HepG2 (cell line): ENCODE results near the gene CISD3.

Source experiments
- BHLHE40 ChIP-seq: IDR thresholded peaks from 2 replicates; pipeline ENCODE4 v1.6.1; 2011; ENCODE audit warnings: low read length, improper control_type of control experiment
- CTCF ChIP-seq: sonication (generic); formaldehyde crosslinking; IDR thresholded peaks from 2 replicates; pipeline ENCODE4 v1.5.0; 2020; ENCODE audit warnings: mild to moderate bottlenecking, missing genetic modification reagents, moderate library complexity
- EP300 ChIP-seq, 3 experiments: sonication (generic) in 1 of 3; formaldehyde crosslinking in 1 of 3; IDR thresholded peaks; 2 replicates each; pipeline versions ENCODE4 v1.5.1 to v1.6.1; 2011 to 2020; ENCODE audit warnings: low read depth in 2 of 3, low read length in 2 of 3, borderline replicate concordance in 1 of 3, improper control_type of control experiment in 1 of 3, mild to moderate bottlenecking in 1 of 3, missing genetic modification reagents in 1 of 3, moderate library complexity in 1 of 3
- MLX ChIP-seq: IDR thresholded peaks from 2 replicates; pipeline ENCODE4 v1.6.1; 2016
- SIN3A ChIP-seq: IDR thresholded peaks from 2 replicates; pipeline ENCODE4 v1.6.1; 2011; ENCODE audit warnings: low read depth, mild to moderate bottlenecking, control low read depth, low read length, borderline replicate concordance
- SMC3 ChIP-seq: IDR thresholded peaks from 2 replicates; pipeline ENCODE4 v1.6.1; 2011; ENCODE audit warnings: low read length, improper control_type of control experiment
- SRSF4 ChIP-seq: fragments of 200-400 bp; formaldehyde crosslinking; IDR thresholded peaks from one replicate; pipeline ENCODE4 v1.6.1; 2018; ENCODE audit warnings: mild to moderate bottlenecking, low read depth, low read length, moderate library complexity; ENCODE audit not compliant: poor library complexity, severe bottlenecking

GRCh38 chr17:38748149-38748891 lies 18.2 kb downstream of the CISD3 start, which contains the start of gene PCGF2:
- TF ChIP-seq CTCF (CRISPR knock-in tag), result no peak
- no peak; the same call in 1 of the 2 replicates for TF ChIP-seq SIN3A
- no peak for TF ChIP-seq BHLHE40
- no peak for TF ChIP-seq SRSF4
- TF ChIP-seq SMC3, result no peak
- TF ChIP-seq MLX, result no peak
- TF ChIP-seq EP300 (IDR thresholded peaks at IDR 0.05; ENCODE audit: low read depth in 2 of 2, low read length in 2 of 2), result no peak
- no peak for TF ChIP-seq EP300 (CRISPR knock-in tag; IDR thresholded peaks at IDR 0.05; ENCODE audit: borderline replicate concordance)
